ENCODE measurements around the gene KIDINS220.
A peak's percentile ranks its signal among the peaks of the same experiment; 100 is the strongest.

Gene KIDINS220

DNA sequence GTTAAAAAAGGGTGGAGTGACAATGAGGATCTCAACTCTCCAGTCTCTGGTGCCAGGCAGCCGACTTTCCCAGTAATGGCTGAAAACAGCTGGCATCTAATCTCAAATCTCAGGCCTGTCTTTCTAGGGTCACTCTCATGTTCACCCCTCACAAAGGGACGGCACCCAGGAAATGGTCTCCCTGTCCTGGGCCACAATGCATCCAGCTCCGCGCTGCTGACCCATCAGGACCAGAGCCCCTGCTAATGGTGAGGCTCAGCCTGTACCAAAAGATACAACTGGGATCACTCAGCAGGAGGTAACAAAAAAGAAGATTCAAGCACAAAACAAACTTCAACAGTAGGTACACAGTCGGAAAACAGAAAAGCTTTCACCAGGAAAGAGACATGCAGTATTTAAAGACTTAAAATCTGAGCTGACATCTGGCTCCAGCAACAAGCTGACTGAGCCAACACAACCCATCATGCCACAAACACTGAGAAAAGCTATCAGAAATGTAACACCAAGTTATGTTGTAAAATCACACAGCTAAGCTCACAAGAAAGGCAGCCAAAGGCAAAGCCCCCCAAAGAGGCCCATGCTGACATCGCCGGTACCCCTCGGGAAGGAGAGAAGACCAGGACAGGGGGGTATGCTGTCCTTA, 13.6 kb upstream of the KIDINS220 start:
- DNase-seq, result no peak

DNA sequence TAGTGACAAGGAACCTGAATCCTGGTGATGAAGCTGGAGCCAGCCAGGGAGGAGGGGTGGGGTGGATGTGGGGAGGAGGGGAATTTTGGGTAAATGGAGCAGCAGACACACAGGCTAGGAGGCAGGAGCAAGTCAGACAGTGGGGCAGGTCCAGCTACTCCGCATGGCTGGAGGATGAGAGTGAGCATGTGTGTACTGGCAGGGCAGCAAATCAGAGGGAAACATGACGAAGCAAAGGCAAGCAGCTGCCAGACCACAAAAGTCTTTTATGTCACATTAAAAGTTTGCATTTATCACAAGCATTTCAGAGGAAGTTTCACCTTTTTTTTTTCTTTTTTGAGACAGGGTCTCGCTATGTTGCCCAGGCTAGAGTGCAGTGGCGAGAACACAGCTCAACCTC, 11.9 kb upstream of the KIDINS220 start:
- DNase-seq, result no peak

DNA sequence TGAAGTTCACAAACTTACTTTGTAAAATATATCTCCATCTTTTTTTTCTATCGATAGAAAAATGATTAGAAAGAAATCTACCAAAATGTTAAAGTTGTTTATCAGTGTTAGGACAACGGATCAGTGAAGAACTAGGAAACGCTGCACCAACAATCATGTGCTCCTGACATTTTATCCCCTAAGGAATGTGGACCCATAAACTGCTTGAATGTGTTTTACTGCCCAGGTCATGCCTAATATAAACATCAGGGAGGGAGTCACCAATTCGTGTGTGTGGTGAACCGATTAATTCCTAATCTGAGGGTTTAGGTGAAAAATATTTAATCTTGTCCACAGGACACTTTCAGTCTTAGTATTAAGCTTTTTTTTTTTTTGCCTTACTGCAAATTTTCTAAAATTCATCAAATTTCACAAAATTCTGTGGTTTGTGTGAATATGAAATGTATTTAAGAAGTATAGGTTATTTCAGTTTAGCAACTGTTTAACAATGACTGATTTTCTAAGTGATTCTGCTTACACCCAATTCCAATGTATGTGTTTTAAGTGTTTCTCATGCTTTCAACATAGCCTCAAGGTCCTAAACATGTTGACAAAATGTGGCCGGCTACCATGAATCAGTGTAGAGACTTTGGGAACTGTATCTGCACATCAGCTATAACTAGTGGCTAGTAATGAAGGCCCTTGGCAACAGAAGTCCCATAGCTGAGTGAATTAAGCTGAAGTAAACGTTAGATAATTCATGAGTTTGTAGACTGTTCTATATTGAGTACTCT, 11.1 kb upstream of the KIDINS220 start:
- no peak for DNase-seq

DNA sequence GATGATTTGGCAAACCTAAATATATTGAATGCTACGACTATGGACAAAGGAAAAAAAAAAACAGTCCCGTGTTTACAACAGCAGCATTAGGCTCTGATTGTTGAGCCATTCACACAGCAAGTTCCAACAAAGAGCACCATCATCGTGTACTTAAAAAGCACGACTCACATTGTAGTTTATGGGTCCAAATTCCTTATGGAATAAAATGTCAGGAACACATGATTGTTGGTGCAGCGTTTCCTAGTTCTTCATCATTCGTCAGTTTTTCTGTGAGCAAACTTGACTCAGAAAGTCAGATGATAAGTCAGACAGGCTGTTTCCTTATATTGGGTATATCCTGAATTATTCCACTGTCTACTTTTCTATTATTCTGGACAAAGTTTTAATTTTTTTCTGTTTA, 10.0 kb upstream of the KIDINS220 start:
- no peak for DNase-seq

DNA sequence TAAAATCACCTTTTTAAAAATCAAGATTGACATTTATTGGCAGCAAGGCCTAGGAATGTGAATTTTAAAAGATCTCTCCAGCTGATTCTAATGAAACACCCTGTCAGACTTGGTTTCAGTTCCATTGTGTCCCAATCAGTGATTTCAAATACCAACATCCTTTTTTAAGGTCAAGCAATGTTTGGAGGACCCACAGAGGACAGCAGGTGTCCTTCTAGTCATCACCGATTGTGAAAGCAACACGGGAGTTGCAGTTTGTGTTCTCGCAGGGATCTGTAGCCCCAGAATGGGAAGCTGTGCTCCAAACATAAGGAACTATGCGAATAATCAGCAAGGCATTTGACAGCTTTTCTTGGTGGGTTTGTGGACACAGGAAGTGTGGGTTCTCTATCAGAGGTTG, 4.5 kb upstream of the KIDINS220 start:
- DNase-seq, result no peak

DNA sequence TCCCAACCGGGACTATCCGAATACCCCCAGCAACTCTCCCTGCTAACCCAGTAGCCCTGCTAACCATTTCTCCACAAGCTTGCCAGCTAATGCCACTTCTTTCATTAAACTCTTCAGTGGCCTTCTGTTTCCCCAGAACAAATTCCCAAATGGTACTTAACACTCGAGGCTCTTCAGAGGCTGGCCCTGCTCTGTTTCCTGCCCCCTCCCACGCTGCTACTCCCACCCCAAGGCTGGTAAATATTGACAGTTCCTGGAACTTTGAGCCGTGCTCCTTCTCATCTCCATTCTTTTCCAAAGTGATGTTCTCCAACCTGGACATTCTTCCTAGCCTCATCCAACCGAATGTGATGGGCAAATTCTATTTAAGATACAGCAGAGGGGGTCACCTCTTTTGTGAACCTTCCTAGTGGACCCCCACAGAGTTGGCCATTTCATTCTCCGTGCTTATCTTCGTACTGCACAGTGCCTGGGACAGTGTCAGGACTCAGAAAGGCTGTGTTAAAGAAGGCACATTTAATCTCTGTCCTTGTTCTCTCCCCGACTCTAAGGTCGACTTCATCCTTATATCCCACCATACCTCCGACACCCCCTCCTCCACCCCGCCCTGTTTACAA, 3.2 kb upstream of the KIDINS220 start:
- DNase-seq, result no peak

DNA sequence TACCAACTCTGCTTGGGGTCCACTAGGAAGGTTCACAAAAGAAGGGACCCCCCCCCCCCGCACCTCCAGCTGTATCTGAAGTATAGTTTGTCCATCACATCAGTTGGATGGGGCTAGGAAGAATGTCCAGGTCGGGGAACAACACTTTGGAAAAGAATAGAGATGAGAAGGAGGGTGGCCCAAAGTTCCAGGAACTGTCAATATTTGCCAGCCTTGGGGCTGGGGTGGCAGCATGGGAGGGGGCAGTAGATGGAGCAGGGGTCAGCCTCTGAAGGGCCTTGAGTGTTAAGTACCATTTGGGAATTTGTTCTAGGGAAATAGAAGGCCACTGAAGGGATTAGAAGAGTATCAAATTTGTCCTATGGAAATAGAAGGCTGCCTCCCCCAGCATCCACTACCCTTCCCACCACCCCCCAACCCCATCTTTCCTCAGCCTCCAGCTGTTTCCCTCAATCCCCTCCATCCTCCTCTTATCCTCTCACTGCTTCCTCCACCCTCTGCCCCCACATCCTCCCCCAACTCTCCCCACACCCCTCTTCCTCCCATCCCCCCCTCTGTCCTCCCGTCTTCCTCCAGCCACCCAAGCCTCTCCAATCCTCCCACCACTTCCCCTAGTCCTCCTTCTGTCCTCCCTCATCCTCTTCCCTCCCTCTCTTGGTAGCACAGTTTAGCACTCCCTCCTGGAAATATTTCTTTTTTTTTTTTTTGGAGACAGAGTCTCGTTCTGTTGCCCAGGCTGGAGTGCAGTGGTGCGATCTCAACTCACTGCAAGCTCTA, 2.0 kb upstream of the KIDINS220 start:
- no peak for DNase-seq

DNA sequence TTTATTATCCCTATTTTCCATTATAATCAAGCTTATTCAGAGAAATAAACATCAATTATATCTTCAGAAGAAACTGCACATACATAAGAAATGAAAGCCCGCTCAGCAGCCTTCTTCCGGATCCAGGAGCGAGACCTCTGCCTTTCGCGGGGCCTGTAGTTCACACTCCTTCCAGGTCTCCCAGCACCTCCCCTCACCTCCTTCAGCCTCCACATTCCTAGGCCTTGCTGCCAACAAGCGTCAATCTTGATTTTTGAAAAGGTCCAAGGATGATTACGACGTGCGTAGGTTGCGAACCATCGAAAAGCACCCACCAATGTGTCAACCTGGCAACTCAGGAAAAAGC, 355 bp upstream of the KIDINS220 start:
- DNase-seq, result no peak

DNA sequence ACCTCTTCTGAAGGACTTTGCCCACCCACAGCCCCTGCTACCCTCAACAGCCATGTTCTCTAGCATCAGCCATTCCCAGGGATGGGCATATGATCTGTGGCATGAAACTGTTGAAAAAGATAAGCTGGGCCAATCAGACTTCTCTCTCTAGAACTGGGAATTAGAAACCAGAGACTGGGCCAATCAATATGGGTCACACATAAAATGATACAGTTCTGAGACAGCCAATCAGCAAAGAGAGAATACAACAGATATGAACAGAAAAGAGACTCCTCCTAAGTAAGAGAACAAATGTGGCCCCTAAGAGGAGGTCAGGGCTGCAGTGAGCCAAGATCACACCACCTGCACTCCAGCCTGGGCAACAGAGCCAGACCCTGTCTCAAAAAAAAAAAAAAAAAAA, 2.1 kb downstream of the KIDINS220 start:
- no peak for DNase-seq

DNA sequence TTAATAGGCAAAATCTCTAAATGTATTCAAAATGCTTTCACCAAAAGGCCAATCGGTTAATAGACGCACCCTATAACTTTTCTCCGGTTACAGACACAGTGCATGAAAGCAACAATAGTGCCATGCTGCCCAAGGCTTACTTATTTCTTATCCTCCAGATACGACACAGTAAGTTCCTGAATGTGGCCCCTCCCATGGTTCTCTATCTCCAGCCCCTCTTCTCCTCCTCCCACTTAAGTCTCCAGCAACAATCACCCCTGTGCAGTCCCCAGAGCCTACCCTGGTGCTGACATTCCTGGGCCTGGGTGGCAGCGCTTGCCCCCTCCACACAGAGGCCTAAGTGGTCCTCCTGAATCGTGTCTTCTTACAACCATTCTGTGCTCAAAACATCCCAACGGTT, 3.6 kb downstream of the KIDINS220 start:
- no peak for DNase-seq

DNA sequence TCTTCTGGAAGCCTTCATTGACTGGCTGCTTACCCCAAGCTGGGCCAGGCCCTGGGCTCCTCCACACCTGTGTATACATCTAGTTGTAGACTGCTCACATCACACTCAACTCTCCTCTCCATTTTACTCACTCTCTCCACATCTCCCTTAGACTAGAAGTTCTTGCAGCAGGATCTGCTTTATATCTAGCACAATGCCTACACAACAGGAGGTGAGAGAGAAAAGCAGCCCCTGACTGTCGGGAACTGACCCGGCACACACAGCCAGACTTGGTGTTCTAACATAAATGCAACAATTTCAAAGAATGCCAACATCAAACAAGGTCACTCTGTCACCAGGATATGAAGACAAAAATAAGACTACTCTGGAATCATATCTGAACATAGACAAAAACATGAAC, 5.9 kb downstream of the KIDINS220 start:
- no peak for DNase-seq

DNA sequence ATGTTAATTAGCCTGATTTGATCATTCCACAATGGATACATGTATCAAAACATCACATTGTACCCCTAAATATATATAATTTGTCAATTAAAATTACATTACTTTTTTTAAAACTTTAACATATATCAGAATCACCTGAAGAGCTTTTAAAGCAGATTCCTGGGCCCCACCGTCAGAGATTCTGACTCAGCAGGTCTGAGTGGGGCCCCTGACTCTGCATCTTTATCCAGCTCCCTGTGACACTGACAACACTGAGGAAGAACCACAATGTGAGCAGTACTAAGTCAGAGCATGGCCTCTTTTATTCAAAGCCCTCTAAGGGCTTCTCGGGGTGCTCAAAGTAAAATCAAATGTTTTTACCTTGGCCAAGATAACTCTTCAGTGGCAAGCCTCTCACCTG, 9.7 kb downstream of the KIDINS220 start:
- DNase-seq, result no peak

DNA sequence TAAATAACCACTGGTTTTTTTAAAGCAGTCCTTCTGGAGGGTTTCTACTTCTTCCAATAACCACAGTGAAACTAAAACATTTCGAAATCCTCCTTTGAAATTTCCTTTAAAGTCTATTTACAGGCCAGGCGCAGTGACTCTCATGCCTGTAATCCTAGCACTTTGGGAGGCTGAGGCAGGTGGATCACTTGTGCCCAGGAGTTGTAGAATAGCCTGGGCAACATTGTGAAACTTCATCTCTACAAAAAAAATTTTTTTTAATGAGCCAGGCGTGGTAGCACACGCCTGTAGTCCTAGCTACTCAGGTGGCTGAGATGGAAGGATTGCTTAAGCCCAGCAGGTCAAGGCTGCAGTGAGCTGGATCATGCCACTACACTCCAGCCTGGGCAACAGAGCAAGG, 15.2 kb downstream of the KIDINS220 start:
- DNase-seq, result no peak

DNA sequence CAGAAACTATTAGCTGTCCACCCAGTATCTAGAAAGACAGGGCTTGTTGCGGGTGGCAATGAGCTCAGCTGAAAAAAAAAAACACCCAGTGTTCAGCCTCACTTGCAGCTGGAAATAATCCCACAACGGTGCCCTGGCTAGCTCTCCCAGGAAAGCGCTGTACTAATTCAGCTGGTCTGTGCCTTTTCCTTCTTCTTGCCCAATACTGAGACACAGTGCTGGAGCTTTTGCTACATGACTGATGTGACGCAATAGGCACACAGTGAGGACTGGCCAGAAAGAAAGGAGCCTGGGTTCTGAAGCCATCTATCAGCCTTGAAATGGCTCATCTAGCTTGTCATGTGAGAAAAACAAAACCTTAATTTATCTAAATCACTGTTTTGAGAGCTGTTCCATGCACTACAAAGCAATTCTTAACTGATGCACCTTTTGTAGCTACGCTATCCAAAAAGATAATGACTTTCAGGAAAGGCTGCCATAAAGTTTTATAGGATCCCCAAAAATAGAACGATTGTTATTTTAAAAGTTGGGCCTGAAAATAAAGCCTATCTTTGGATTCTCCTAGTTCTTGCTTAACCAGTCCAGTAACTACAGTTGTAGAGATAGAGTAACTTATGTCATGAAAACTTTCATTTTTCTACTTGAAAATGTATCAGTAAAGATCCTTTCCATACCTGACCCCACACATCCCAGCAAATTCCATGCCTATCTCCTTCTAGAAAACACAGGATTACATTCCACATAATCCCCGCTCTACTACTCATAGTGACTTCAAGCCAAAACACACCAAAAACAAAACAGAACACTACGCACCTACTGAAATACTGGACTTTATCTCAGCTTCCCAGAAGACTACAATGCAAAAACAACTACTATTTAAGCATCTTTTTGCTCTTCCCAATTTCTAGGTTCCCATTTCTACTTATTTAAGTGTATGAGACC, 15.9 kb downstream of the KIDINS220 start:
- no peak for DNase-seq

DNA sequence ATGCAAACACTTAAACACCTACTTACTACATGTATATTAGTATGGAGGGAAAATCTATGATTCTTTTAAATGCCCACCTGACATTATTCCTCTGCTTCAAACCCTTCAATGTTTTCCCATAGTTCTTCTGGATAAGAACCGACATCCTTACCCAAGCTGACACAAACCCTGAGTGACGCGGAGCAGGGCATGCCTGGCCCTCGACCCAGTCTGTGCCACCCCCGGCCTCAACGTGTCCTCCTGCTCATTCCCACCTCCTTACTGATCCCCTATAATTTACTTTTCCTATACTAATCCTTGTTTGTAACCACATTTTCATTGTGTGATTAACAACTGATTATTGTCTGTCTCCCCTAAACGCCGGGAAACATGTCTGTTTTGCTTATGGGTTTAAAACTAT, 17.5 kb downstream of the KIDINS220 start:
- DNase-seq, result no peak

DNA sequence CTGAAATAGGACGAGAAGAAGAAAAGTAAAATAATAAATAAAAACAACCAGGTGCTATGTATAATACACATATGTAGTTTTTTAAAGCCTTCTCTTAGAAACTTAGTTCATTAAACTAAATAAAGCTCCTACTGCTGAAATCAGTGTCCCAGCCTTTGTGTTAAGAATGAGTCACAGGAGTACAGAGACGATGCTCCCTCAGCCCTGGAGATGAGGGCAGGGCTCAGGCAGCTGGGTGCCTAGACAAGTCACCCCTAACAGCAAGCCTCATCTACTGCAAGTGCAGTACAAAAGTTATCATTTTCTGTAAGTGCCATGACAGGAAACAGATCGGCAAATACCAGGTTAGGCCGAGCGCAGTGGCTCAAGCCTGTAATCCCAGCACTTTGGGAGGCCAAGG, 18.2 kb downstream of the KIDINS220 start:
- DNase-seq, result no peak

DNA sequence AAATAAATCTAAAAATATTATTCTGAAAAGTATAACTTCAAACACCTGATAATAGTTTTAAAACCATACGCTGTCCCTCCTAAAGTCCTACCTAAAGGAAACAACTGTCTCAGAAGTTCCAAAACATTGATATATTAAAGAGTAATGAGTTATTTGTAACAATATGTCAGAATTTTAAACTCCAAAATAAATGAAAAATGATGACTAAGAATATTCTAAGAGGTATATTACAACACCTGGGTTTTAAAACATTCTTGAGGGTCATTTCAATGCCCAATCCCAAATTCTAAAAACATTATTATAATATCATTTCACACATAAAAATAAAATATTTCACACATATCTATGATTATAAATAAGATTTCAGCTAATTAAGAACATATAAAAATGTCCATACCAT, 20.2 kb downstream of the KIDINS220 start:
- DNase-seq, result no peak

DNA sequence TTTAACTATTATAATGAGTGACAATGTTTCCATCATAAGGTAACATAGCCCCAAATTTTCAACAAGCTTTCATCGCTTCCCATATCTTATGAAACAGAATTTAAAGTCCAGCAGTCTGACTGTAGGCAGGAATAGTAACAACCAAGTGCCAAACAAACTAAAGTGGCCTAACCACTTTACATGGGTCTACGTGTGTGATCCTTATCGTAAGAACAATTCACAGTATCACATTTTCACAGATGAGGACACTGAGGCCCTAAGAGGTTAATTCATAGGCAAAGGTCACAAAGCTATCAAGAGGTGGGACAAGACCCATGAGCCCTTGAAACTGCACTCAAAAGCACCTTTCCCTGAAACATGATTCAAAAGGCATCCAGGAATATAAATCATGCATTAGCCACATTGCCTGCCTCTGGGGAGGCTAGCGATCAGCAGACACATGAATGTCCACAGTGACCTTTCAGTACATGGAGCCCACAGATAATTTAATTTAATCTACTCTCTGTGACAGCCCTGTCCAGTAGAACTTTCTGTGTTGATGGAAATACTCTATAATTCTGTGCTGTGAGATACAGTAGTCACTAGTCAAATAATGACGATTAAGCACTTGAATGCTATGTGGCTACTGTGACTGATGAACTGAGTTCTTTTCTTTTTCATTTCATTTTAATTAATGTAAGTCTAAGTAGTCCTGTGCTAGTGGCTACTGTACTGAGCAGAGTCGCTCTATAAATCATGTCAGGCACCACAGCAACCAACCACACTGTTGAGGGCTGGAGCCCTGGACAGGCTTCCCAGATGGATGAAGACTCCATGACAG, 30.3 kb downstream of the KIDINS220 start:
- DNase-seq, result no peak

DNA sequence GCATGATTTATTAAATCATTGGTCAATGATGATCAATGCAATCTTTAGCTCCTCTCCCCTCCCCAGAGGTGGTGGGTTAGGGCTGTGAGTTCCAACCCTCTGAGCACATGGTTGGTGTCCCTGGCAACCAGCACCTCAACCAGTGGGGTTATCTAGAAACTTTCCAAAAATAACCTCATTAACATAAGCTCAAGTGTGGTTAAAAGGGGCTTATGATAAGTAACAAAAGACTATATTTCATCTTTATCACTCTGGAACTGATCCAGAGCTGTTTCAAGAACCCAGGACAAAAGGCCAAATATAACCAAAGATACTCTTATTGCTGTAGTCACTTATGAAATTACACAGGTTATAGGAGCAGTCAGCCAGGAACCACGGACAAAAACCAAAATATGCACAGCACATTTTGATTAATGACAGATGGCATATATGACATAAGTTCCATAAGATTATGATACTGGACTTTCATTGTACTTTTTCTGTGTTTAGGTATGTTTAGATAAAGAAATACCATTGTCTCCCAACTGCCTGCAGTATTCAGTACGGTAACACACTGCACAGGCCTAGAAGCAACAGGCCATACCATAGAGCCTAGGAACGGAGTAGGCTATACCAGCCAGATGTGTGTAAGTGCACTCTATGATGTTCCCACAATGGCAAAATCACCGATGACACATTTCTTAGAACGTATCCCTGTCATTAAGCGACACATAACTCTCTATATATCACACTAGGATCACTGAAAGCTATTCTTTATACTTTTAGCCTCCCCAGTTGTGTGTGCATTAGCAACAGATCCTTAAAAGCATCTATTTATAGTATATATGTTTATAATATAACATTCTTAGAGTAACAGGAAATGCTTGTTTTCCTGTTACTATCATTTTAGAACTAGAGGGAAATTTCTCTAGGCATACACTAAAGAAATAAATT, 31.9 kb downstream of the KIDINS220 start:
- no peak for DNase-seq

DNA sequence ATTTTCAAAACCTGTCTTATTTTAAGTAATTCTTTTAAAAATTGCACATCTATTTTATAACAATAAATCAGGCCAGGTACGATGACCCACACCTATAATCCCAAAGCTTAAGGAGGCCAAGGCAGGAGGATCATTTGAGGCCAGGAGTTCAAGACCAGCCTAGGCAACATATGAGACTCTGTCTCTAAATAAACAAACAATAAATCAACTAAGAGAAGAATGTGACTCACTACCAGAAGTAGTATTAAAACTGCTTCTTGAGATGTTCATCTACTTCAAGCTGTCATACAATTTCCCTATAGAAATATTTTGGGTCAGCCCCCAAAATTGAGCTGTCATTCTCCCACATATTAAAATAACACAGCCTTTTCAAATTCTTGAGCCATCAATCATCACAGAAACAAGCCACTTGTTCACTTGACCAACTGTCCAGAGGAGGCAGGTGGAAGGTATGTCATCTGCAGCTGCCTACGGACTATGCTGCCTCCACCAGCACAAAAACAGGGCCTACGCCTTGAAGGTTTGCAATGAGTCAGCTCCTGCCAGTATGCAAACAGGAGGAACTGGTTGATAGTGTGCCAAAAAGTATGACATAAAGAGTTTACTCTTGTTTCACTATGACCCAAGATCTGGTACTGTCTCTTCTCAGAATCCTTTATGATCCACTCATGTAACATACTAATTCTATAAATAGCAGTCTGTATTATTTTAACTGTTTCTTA, 33.6 kb downstream of the KIDINS220 start:
- DNase-seq, result peak; percentile 47 to 59

Measured in activated CD4-positive, alpha-beta T cell treated with anti-CD3 and anti-CD28 coated beads, Interleukin-2, amount 50 U/mL, for 48 hours (primary cell).